Mesendoderm (in vitro differentiated cells): ENCODE measurements around the gene CPA4.

Source experiments
- DNase-seq: peaks from one replicate; pipeline ENCODE4 v3.0.0; 2013
- H2AK5ac ChIP-seq: 2 replicates; pipeline ENCODE4 v1.6.1; 2013; ENCODE audit warnings: low read length, inconsistent platforms
- H2BK120ac ChIP-seq: 2 replicates; pipeline ENCODE4 v1.6.1; 2013; ENCODE audit warnings: low read depth, mild to moderate bottlenecking, low read length, moderate library complexity, mixed read lengths
- H2BK15ac ChIP-seq: replicated peaks from 2 replicates; pipeline ENCODE4 v1.6.1; 2013; ENCODE audit warnings: low read depth, mild to moderate bottlenecking, moderate library complexity
- H2BK5ac ChIP-seq: 2 replicates; pipeline ENCODE4 v1.6.1; 2013; ENCODE audit warnings: low read length, inconsistent platforms
- H3K18ac ChIP-seq: 2 replicates; pipeline ENCODE4 v1.6.1; 2013; ENCODE audit warnings: mild to moderate bottlenecking, low read length, mixed read lengths
- H3K23ac ChIP-seq: one replicate; pipeline ENCODE4 v1.6.1; 2013; ENCODE audit warnings: low read length
- H3K27ac ChIP-seq: 2 replicates; pipeline ENCODE4 v1.5.1; 2013; ENCODE audit warnings: low read depth, mild to moderate bottlenecking, inconsistent platforms, low read length, moderate library complexity
- H3K27me3 ChIP-seq: 2 replicates; pipeline ENCODE4 v1.6.1; 2013; ENCODE audit warnings: low read length, control low read depth, mild to moderate bottlenecking, inconsistent platforms; ENCODE audit not compliant: insufficient read depth, poor library complexity
- H3K36me3 ChIP-seq: 2 replicates; pipeline ENCODE4 v1.6.1; 2013; ENCODE audit warnings: low read length, inconsistent platforms; ENCODE audit not compliant: control insufficient read depth, insufficient read depth
- H3K4ac ChIP-seq: one replicate; pipeline ENCODE4 v1.6.1; 2013; ENCODE audit warnings: low read depth, mild to moderate bottlenecking, low read length, moderate library complexity
- H3K4me1 ChIP-seq: 2 replicates; pipeline ENCODE4 v1.6.1; 2013; ENCODE audit warnings: low read depth, low read length, inconsistent platforms; ENCODE audit not compliant: control insufficient read depth
- H3K4me2 ChIP-seq: 2 replicates; pipeline ENCODE4 v1.6.1; 2013; ENCODE audit warnings: low read length
- H3K4me3 ChIP-seq: 2 replicates; pipeline ENCODE4 v1.5.1; 2013; ENCODE audit warnings: mild to moderate bottlenecking, low read length
- H3K56ac ChIP-seq: one replicate; pipeline ENCODE4 v1.6.1; 2013; ENCODE audit warnings: low read length
- H3K79me1 ChIP-seq: 2 replicates; pipeline ENCODE4 v1.6.1; 2013; ENCODE audit warnings: low read length, inconsistent platforms
- H3K79me2 ChIP-seq: 2 replicates; pipeline ENCODE4 v1.6.1; 2013; ENCODE audit warnings: mild to moderate bottlenecking, low read length; ENCODE audit not compliant: control insufficient read depth, insufficient read depth
- H3K9ac ChIP-seq: 2 replicates; pipeline ENCODE4 v1.6.1; 2013; ENCODE audit warnings: low read length, inconsistent platforms
- H4K5ac ChIP-seq: one replicate; pipeline ENCODE4 v1.6.1; 2013; ENCODE audit warnings: low read length
- H4K8ac ChIP-seq: one replicate; pipeline ENCODE4 v1.6.1; 2013; ENCODE audit warnings: low read depth, mild to moderate bottlenecking, control low read depth, low read length, moderate library complexity
- WGBS: extraction: QIAGEN DNeasy Blood & Tissue Kit; methylation state at CpG from one replicate; pipeline ENCODE4 v1.1.7; 2013; ENCODE audit warnings: low lambda C conversion rate, missing lambda C conversion rate; ENCODE audit not compliant: insufficient coverage; ENCODE audit errors: extremely low coverage; 5-methylcytosine and 5-hydroxymethylcytosine counted together

CPA4 gene

DNA sequence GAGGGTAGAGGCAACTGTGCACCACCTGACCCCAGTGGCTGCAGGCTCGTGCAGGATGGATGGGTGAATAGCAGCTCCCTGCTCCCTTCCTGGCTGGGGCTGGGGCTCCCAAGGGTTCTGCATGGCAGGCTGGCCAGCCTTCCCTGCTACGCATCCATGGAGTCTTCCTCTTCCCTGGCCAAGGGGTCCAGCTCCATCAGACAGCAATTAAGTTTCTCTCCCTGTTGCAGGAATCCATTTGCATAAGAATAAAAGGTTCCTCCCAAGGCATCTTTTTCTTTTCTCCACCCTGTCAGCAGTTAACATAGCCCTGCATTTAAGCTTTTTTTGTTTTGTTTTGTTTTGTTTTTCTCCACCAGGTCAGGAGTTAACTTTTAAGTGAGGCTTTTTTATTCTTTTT lies 36.3 kb upstream of the CPA4 start:
- Histone ChIP-seq H3K27me3 (no peaks in the 10 kb centered on the region), H4K5ac (no peak overlapping the region), H3K4me3 (no peak overlapping the region), H3K4me1 (no peaks in the 10 kb centered on the region), H2AK5ac (no peak overlapping the region), H3K27ac (no peak overlapping the region), H2BK5ac (no peak overlapping the region), H3K9ac (no peak overlapping the region), H3K23ac (no peak overlapping the region), H3K79me2 (no peaks in the 10 kb centered on the region), H2BK120ac (no peak overlapping the region), H3K36me3 (no peaks in the 10 kb centered on the region), H3K79me1 (no peaks in the 10 kb centered on the region), H3K4me2 (no peak overlapping the region), H4K8ac (no peak overlapping the region), H3K4ac (no peak overlapping the region), H3K56ac (no peak overlapping the region), H2BK15ac (no peak overlapping the region), H3K18ac (no peak overlapping the region)
- no CpG with 5 or more reads among the region's 2 CpGs for WGBS
- no peak for DNase-seq

DNA sequence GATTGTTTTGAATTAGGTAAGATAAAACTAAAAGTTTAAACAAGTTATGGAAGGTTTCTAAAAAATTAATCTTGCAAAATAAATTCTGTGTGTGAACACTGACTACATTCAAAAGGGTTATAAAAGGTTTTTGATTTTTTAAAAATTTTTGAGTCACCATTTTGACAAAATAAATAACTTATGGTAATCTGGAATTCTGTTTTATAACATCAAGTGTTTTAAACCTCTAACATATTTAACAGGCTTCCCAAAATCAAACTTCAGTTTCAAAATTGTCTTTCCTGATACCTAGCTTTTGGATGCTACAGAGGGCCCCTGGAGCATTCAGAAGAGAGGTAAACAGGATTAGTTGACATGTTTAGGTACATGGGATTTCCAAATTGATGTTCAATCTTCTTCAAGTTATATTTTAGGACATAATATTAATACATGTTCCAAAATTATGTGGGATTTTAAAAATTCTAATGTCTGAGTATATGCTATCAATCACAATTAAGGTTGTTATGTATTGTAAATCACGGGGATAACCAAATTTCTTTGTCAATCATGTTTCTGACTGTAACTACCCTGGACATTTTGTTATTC lies 34.4 kb upstream of the CPA4 start:
- Histone ChIP-seq H2BK5ac (no peak overlapping the region), H3K27me3 (no peaks in the 10 kb centered on the region), H3K4me1 (no peaks in the 10 kb centered on the region), H4K8ac (no peak overlapping the region), H3K4me2 (no peak overlapping the region), H3K36me3 (no peaks in the 10 kb centered on the region), H3K56ac (no peak overlapping the region), H3K18ac (no peak overlapping the region), H2BK15ac (no peak overlapping the region), H2BK120ac (no peak overlapping the region), H3K79me1 (no peaks in the 10 kb centered on the region), H3K4ac (no peak overlapping the region), H3K4me3 (no peak overlapping the region), H3K27ac (no peak overlapping the region), H3K79me2 (no peaks in the 10 kb centered on the region), H2AK5ac (no peak overlapping the region), H3K9ac (no peak overlapping the region), H4K5ac (no peak overlapping the region), H3K23ac (no peak overlapping the region)
- no CpG with 5 or more reads among the region's 1 CpG for WGBS
- no peak for DNase-seq

DNA sequence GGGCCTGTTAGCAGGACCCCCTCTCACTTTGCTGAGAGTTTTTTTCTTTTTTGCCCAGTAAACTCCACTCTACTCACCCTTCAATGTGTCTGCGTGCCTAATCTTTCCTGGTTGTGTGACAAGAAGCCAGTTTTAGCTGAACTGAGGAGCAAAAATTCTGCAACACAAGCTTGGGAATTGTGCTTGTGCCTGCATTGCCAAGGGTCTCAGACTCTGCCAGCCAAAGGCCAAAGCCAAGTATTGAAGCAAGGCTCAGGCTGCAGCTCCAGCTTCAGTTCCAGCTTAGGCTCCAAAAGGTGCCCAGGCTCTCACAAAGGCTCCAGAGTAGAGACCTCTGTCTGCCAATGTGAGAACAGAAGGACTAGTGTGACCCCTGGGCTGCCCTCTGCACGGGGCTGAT lies 30.5 kb upstream of the CPA4 start:
- Histone ChIP-seq H3K4me3 (no peak overlapping the region), H4K5ac (no peak overlapping the region), H3K4me2 (no peak overlapping the region), H3K4me1 (peaks cover 2% of the 10 kb centered on the region), H4K8ac (no peak overlapping the region), H3K18ac (no peak overlapping the region), H2AK5ac (no peak overlapping the region), H3K56ac (no peak overlapping the region), H2BK5ac (no peak overlapping the region), H3K79me1 (no peaks in the 10 kb centered on the region), H3K23ac (no peak overlapping the region), H3K9ac (no peak overlapping the region), H3K79me2 (no peaks in the 10 kb centered on the region), H3K36me3 (no peaks in the 10 kb centered on the region), H3K27me3 (no peaks in the 10 kb centered on the region), H3K27ac (peak overlapping the region; percentile 43), H2BK120ac (peak overlapping the region; percentile 39), H2BK15ac (no peak overlapping the region), H3K4ac (peak overlapping the region; percentile 18)
- no CpG with 5 or more reads among the region's 2 CpGs for WGBS
- DNase-seq = no peak

DNA sequence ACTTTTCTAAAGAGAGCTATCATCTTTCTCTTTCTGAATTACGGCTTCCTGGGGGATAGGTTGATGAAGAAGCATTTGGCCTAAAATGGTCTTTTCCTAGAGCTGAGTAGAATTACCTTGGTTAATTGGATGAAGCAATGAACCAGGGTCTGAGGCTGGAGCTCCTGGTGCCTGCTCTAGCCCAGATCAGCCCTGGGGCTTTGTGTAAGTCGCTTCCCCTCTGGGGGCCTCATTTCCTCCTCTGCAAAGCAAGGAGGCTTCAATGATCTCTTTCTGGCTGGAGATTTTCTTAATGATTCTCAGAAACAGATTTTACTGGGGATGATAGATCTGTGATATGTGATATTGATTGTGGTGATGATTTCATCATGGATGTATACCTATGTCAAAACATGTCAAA lies 29.8 kb upstream of the CPA4 start:
- Histone ChIP-seq H3K36me3 (no peaks in the 10 kb centered on the region), H2AK5ac (no peak overlapping the region), H2BK120ac (no peak overlapping the region), H3K18ac (no peak overlapping the region), H4K5ac (no peak overlapping the region), H3K4me3 (no peak overlapping the region), H2BK15ac (no peak overlapping the region), H3K23ac (no peak overlapping the region), H3K27me3 (no peaks in the 10 kb centered on the region), H3K4ac (no peak overlapping the region), H3K9ac (no peak overlapping the region), H3K79me1 (no peaks in the 10 kb centered on the region), H4K8ac (no peak overlapping the region), H3K56ac (no peak overlapping the region), H3K27ac (peak overlapping the region; percentile 11), H3K4me2 (no peak overlapping the region), H2BK5ac (no peak overlapping the region), H3K4me1 (peaks cover 2% of the 10 kb centered on the region), H3K79me2 (no peaks in the 10 kb centered on the region)
- no CpG with 5 or more reads among the region's 2 CpGs for WGBS
- no peak for DNase-seq

- H3K9ac ChIP-seq = no peak within 1 kb of the TSS
- no peaks in the 10 kb centered on the region for H3K79me2 ChIP-seq
- no peaks in the 10 kb centered on the region for H3K79me1 ChIP-seq
- no peak within 1 kb of the TSS for H4K5ac ChIP-seq
- H2AK5ac ChIP-seq = no peak within 1 kb of the TSS
- peaks cover 2% of the 10 kb centered on the region for H3K4me1 ChIP-seq
- H3K27me3 ChIP-seq = no peaks in the 10 kb centered on the region
- no peak within 1 kb of the TSS for H3K4me3 ChIP-seq
- H3K27ac ChIP-seq = no peak within 1 kb of the TSS
- H3K36me3 ChIP-seq = no peaks in the 10 kb centered on the region
- no peak within 1 kb of the TSS for H3K23ac ChIP-seq
- H3K4me2 ChIP-seq = no peak within 1 kb of the TSS
- no peak within 1 kb of the TSS for H2BK120ac ChIP-seq
- H3K18ac ChIP-seq = no peak within 1 kb of the TSS
- no CpG with 5 or more reads among the region's 3 CpGs for WGBS
- no peak within 1 kb of the TSS for H3K56ac ChIP-seq
- no peak within 1 kb of the TSS for H3K4ac ChIP-seq
- H4K8ac ChIP-seq = no peak within 1 kb of the TSS
- no peak for DNase-seq
- no peak within 1 kb of the TSS for H2BK5ac ChIP-seq
- H2BK15ac ChIP-seq = no peak within 1 kb of the TSS
These were observed 26.6 kb upstream of the CPA4 start, which contains the start of gene CPA2 for GRCh38 chr7:130266258-130266960. Gene CPA2, plus strand, starts transcription at chr7:130266863. Its CDS starts 19 bp downstream, at chr7:130266882.

DNA sequence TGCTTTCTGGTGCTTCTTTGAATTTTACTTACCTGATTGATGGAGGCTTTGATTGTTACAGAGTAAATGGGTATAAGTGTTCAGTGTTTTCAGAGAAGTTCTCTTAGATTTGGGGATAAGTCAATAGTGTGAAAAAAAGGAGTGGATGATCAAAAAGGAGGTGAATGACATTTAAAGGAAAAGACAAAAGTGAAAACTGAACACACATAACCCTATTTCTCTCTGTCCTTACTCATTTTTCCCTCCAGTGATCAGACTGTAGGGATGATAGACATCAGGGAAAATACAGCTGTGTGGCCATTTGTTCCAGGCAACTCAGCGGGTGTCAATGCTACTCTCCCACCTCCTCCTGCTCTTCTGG lies 26.0 kb upstream of the CPA4 start:
- WGBS = no CpG with 5 or more reads among the region's 1 CpG
- Histone ChIP-seq H3K56ac (no peak overlapping the region), H4K5ac (no peak overlapping the region), H3K4me2 (no peak overlapping the region), H2BK120ac (no peak overlapping the region), H2BK5ac (no peak overlapping the region), H3K4me3 (no peak overlapping the region), H3K36me3 (no peaks in the 10 kb centered on the region), H3K27ac (no peak overlapping the region), H2AK5ac (no peak overlapping the region), H3K4me1 (peaks cover 2% of the 10 kb centered on the region), H3K4ac (no peak overlapping the region), H3K79me2 (no peaks in the 10 kb centered on the region), H2BK15ac (no peak overlapping the region), H3K18ac (no peak overlapping the region), H3K9ac (no peak overlapping the region), H3K79me1 (no peaks in the 10 kb centered on the region), H3K27me3 (no peaks in the 10 kb centered on the region), H3K23ac (no peak overlapping the region), H4K8ac (no peak overlapping the region)
- no peak for DNase-seq
